Urinary bladder (tissue), 4 donors: ENCODE measurements around the gene ULBP3. TPM values are rescaled to one million over a fixed set of nuclear protein-coding genes. Genes with fewer than 3 reads are reported as not detected.

Experiments used
- DNase-seq: peaks from one replicate; pipeline ENCODE4 v3.0.0-alpha.2; 2015; ENCODE audit errors: extremely low spot score
- H3K27ac ChIP-seq: one replicate; pipeline ENCODE4 v1.5.1; 2013; ENCODE audit warnings: low read depth, mild to moderate bottlenecking, moderate library complexity
- H3K36me3 ChIP-seq: one replicate; pipeline ENCODE4 v1.6.1; 2013; ENCODE audit warnings: mild to moderate bottlenecking, moderate library complexity; ENCODE audit not compliant: insufficient read depth
- H3K4me1 ChIP-seq: one replicate; pipeline ENCODE4 v1.6.1; 2013; ENCODE audit warnings: mild to moderate bottlenecking, moderate library complexity; ENCODE audit not compliant: insufficient read depth
- H3K4me3 ChIP-seq: one replicate; pipeline ENCODE4 v1.5.1; 2013; ENCODE audit warnings: low read depth, low read length
- WGBS: extraction: QIAGEN DNeasy Blood & Tissue Kit; methylation state at CpG from one replicate; pipeline ENCODE4 v1.1.7; 2013; 5-methylcytosine and 5-hydroxymethylcytosine counted together
- polyA plus RNA-seq: library from polyadenylated mRNA; stranded (reverse); fragments of 200-250 nt; gene quantifications from one replicate; pipeline ENCODE4 v1.2.3, GENCODE V29; 2013
- total RNA-seq: library from RNA; depleted of rRNA; stranded (reverse); fragments of >200 nt; gene quantifications from one replicate; pipeline ENCODE4 v1.2.3, GENCODE V29; 2014
- donor health status: healthy with polysubstance abuse.
- donor health status: healthy.

The ULBP3 gene
- total and polyA plus RNA-seq, 2 donors: 1.1 to 3.4 TPM

DNA sequence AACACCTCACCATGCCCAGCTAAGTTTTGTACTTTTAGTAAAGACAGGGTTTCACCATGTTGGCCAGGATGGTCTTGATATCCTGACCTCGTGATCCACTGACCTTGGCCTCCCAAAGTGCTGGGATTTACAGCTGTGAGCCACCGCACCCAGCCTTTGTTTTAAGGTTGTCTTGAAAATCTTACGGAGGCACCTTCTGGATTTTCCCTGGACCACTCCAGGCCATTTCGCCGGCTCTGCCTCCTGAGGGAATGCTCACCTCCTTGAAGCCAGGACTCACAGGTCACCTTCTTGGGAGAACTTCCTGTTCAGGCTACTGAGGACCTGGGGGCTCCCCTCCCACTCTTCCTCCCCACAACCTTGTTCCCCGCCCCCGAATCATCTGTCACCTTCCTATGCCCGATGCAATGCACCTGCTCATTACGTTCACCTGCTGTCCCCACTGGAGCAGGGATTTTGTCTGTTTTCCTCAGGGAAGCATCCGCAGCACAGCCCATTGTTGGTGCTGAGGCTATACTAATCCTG, 24.2 kb downstream of the ULBP3 start:
- no peak for DNase-seq
- no peaks in the 10 kb centered on the region for H3K4me1 ChIP-seq
- H3K27ac ChIP-seq: no peak overlapping the region
- H3K4me3 ChIP-seq: no peak overlapping the region
- 91% methylated on average over 10 of the region's 10 CpGs for WGBS
- H3K36me3 ChIP-seq: no peaks in the 10 kb centered on the region

DNA sequence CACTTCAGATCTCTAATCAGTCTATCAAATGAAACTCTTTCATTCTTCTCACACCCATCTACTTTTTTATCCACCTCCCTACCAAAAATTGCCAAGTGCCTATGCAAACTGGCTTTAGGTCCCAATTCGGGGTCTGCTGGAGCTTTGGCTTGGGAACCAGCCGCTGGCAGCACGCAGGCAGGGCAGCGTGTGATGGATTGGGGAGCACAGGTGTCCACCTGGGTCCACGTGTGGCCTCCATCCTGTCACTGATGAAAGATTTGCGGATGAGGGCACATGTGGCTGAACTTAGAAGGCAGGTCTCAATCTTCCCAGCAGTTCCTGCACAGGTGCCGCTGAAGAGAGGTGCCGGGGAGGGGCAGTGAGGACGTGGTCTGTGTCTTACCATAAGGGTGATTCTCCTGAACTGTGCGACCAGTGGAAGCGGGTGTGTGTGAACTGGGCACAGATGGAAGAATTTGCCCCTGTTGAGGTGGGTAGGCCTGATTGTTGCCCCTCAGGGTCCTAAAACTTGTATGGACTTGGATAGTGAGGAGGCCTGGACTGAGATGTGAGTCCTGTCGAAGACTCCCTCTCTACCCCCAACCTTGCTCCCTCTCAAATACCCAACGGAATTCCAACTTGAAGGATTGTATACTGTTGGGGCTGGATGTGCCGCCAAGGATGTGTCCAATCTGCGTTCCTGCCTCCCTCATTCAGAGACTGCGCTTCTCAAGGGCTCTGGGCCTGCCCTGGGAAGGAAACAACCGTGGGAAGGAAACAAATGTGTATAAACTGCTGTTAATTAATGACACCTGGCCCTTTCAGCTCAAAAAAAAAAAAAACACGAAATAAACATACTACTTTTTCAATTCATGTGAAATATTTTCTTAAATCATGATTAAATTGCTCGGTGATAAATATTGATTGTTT, 25.2 kb downstream of the ULBP3 start:
- H3K4me1 ChIP-seq: no peaks in the 10 kb centered on the region
- H3K36me3 ChIP-seq: no peaks in the 10 kb centered on the region

DNA sequence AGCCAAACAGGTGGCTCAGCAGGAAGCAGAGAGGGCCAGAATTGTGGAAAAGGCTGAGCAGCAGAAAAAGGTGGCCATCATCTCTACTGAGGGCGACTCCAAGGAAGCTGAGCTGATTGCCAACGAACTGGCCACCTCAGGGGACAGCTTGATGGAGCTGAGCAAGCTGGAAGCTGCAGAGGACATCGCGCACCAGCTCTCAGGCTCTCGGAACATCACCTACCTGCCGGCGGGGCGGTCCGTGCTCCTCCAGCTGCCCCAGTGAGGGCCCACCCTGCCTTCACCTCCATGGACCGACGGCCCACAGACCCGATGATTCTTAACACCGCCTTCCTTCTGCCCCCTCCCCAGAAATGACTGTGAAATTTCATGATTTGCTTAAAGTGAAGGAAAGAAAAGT, 25.8 kb downstream of the ULBP3 start:
- DNase-seq: no peak
- WGBS: 92% methylated on average over 13 of the region's 13 CpGs
- Histone ChIP-seq H3K36me3 (no peaks in the 10 kb centered on the region), H3K4me1 (no peaks in the 10 kb centered on the region), H3K27ac (no peak overlapping the region), H3K4me3 (no peak overlapping the region)

More for the DNA sequence above, 25.2 kb downstream of the ULBP3 start:
- Histone ChIP-seq H3K4me3 (no peak overlapping the region), H3K27ac (no peak overlapping the region)
- 82% methylated on average over 19 of the region's 19 CpGs for whole genome bisulfite sequencing
- DNase-seq: no peak

DNA sequence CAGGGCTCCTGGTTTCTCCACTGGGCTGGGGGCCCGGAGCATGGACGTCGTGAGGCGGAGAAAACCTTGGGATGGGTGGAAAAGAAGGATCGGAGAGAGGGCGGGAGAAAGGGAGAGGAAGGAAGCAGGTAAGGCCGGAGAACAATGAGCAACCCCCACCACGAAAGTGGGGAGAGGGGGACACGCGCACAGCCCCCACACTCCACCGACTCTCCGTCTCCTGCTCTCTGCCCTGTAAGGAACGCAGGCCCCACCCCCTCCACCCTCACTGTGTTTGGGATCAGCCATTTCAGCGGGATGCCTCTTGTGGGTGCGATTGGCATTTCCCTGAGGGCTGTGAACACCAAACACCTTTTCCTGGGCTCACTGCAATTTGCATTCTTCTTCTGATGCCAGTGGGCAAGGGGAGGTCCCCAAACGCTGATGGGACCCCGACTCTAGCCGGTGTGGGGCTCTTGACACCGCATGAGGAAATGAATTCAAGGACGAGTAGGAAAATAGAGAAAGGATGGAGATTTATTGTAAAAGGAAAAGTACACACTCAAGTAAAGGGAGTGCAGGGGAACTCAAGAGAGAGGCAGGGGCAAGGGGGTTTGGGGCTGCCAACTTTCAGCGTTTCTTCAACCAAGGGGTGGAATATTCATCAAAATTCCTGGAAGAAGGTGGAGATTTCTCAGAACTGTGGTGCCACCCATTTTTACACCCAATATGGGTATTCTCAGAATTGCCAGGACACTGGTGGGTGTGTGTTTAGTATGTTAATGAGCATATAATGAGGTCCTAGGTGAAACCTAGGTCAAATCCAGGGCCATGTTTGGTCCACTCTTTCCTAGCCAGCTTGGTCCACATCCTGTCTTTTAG, 30.5 kb downstream of the ULBP3 start:
- H3K4me1 ChIP-seq: peaks cover 2% of the 10 kb centered on the region
- no peak for DNase-seq
- no peaks in the 10 kb centered on the region for H3K36me3 ChIP-seq
- H3K27ac ChIP-seq: no peak overlapping the region
- H3K4me3 ChIP-seq: no peak overlapping the region
- WGBS: 7% methylated on average over 21 of the region's 21 CpGs

DNA sequence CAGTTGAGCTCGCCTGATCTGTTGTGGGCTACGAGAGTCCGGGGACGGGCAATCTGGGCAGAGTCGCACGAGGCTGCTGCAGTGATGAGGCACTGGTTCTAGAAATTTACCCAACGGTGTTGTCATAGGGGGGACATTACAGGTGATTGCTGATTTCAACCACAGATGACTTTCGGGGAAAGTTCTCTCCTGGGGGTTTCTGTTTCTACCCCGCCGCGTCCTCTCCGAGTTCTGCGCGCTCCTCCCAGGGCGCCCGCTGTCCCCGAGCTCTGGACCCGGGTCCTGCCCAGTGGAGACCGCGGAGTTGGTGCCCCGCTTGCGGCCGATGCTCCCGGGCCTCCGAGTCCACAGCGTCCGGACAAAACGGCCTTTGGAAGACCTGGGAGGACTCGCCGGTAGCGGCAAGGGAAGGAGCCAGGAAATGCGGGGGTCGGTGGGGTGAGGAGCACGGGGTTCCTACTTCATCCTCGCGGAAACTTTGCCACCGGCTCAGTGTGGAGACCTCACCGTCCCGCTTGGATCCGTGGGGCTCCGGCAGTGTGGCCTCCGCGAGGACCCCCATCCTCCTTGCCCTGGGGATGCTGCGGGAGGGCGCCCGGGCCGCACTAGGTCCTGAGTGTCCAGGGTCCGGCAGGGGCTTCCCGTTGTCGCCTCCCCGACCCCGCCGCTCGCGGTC, 31.3 kb downstream of the ULBP3 start:
- Histone ChIP-seq H3K4me1 (peaks cover 2% of the 10 kb centered on the region), H3K27ac (no peak overlapping the region), H3K36me3 (no peaks in the 10 kb centered on the region), H3K4me3 (no peak overlapping the region)
- DNase-seq: no peak
- WGBS: 2% methylated on average over 55 of the region's 55 CpGs

DNA sequence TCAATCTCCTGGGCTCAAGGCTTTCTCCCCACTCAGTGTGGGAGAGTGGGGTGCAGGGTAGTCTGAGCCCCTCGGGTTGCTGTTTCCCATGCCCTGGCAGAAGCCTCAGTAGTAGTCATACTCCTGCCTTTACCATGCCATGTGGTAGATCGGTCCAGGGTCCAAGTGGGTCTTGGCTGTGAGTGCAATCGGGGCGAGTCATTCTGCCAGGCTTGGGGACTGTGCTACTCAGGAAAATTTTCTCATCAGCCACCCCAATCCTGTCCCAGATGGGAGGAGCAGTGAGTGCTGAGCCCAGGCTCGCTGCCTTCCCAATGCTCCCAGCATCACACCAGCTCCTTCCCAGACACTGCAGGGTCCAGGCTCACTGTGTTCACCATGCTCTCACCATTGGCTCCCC, 32.8 kb downstream of the ULBP3 start:
- Histone ChIP-seq H3K27ac (no peak overlapping the region), H3K4me1 (peaks cover 2% of the 10 kb centered on the region), H3K36me3 (no peaks in the 10 kb centered on the region), H3K4me3 (no peak overlapping the region)
- DNase-seq: no peak
- WGBS: 72% methylated on average over 5 of the region's 5 CpGs

DNA sequence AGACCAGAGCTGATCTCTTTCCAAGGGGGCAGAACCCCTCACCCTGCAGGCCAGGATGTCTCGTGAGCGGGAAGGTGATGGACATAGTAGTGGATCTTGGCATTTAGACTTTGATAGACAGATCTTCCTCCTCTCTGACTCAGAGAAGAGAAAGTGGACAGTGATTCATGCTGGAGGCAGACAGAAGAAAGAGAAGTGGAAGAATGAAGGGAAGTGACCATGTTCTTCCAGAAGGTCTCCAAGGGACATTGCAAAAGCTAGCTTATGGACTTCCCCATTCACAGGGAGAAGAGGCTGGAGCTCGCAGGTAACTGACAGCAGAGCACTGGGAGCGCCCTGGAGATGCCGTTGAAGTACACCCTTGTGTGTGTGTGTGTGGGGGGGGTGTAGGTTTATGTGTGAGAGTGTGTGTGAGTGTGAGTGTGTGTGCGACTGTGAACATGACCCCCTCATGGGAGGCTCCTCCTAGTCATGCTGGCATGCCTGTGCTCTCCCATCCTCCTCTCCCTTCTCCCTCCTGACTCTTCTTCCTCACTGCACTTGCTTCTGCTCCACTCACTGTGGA, 35.6 kb downstream of the ULBP3 start:
- no peaks in the 10 kb centered on the region for H3K36me3 ChIP-seq
- H3K4me1 ChIP-seq: peaks cover 2% of the 10 kb centered on the region
- no peak overlapping the region for H3K4me3 ChIP-seq
- DNase-seq: no peak
- no peak overlapping the region for H3K27ac ChIP-seq
- 91% methylated on average over 6 of the region's 6 CpGs for WGBS

DNA sequence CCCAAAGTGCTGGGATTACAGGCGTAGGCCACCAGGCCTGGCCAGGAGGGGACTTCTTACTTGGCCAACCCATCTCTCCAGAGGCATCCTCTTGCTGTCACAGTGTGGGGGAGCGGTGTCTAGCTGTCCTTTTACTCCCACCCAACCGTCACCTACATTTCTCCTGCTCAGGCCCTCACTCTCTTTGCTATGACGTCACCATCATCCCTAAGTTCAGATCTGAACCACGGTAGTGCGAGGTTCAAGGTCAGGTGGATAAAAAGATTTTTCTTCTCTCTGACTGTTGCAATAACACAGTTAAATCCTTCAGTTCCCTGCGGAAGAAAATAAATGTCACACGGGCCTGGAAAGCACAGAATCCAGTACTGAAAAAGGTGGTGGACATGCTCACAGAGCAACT, 36.3 kb downstream of the ULBP3 start:
- H3K4me1 ChIP-seq: peaks cover 2% of the 10 kb centered on the region
- no peak for DNase-seq
- no peak overlapping the region for H3K27ac ChIP-seq
- H3K36me3 ChIP-seq: no peaks in the 10 kb centered on the region
- WGBS: 84% methylated on average over 8 of the region's 8 CpGs
- H3K4me3 ChIP-seq: no peak overlapping the region

DNA sequence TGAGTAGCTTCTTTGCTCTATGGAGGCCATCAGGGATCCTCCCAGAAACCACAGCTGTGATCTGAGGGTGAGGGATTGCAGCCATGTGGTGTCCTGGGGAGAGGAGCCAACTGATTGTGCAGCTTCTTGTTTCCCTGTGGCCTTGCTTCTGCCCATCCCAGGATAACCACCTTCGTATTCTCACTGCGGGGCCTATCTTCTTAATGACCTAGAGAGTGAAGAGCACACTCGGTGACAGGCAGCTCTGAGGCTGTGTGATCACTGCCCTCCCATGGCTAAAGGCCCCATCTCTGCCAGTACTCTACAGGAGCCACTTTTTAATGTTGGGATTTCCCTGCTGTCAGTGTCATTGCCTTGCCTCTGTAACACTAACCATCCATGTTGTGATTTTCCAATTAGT, 38.3 kb downstream of the ULBP3 start:
- DNase-seq: no peak
- Histone ChIP-seq H3K36me3 (no peaks in the 10 kb centered on the region), H3K4me3 (no peak overlapping the region), H3K4me1 (no peaks in the 10 kb centered on the region), H3K27ac (no peak overlapping the region)
- WGBS: 79% methylated on average over 3 of the region's 3 CpGs

DNA sequence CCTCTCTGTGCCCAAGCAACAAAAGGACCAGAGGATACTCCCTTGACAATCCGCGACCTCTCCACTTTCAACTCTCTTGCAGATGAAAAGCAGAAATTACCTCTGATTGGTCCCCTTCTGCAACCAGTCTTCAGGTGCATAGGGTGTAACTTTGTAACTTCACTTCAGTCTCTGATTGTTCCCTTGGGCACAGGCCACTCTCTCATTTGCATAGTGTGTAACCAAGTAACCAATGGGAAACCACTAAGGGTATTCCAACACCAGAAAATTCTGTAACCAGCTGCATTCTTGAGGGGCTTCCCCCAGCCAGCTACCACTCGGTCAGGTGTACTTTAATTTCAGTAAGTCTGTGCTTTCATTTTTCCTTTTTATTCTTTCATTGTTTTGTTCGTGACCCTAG, 39.2 kb downstream of the ULBP3 start:
- Histone ChIP-seq H3K27ac (no peak overlapping the region), H3K36me3 (no peaks in the 10 kb centered on the region), H3K4me1 (no peaks in the 10 kb centered on the region), H3K4me3 (no peak overlapping the region)
- DNase-seq: no peak
- WGBS: 73% methylated on average over 4 of the region's 4 CpGs

DNA sequence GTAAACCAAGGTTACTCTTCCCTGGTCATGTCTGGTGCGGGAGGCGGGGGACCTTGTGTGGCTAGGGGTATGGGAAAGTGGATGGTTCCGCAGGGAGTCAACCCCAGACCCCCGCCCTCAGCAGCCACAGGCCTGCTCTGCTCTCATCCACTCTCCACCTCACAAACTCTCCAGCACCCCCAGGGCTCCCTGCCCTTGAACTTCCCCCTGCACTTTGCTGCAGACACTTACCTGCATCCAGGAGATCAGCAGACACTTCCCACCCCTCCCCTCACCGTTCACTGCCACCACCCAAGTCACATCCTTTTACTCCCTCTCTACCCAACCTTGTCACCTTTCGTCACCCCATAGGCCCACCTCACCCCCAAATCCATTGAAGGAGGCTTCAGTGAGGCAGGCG, 39.6 kb downstream of the ULBP3 start:
- DNase-seq: no peak
- Histone ChIP-seq H3K36me3 (no peaks in the 10 kb centered on the region), H3K27ac (no peak overlapping the region), H3K4me3 (no peak overlapping the region), H3K4me1 (no peaks in the 10 kb centered on the region)
- WGBS: 85% methylated on average over 7 of the region's 7 CpGs

DNA sequence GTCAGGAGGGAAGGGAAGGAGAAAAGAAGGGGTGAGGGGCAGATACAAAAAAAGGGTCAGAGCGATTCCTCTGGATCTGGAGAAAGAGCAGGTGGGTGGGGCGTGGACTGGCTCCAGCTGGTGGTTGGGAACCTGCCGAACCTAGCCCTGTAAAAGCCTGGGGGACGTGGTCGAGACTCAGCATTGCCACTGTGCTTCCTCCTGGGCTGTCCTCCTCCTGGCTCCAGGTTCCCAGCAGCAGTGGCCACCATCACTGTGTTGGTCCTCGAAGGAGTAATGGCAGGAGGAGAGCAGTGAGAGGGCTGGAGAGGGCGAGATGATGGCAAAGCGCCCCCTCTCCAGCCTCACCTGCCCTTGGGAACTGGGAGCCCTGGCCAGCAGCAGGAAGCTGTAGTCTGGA, 40.1 kb downstream of the ULBP3 start:
- no peak overlapping the region for H3K4me3 ChIP-seq
- H3K4me1 ChIP-seq: no peaks in the 10 kb centered on the region
- 76% methylated on average over 8 of the region's 8 CpGs for WGBS
- DNase-seq: no peak
- no peaks in the 10 kb centered on the region for H3K36me3 ChIP-seq
- no peak overlapping the region for H3K27ac ChIP-seq
